Body of pancreas (tissue), 4 donors: ENCODE measurements around the gene TMEM97. TPM values are rescaled to one million over a fixed set of nuclear protein-coding genes. Genes with fewer than 3 reads are reported as not detected.

Experiments
- ATAC-seq: fragments of 150-250 bp; one replicate; pipeline ENCODE4 v1.9.1; 2016
- DNase-seq, 4 donors: peaks; one replicate each; pipeline ENCODE4 v3.0.0-alpha.2; 2019
- H3K27ac ChIP-seq, 4 donors: fragments of 200-600 bp; sonication (generic); 1 replicate in 3 of 4; 2 replicates in 1 of 4; pipeline versions ENCODE4 v1.5.1 to v1.6.1; 2016 to 2019; ENCODE audit warnings: mild to moderate bottlenecking in 1 of 4, mixed read lengths in 1 of 4, moderate library complexity in 1 of 4
- H3K27me3 ChIP-seq, 2 donors: fragments of 200-600 bp; sonication (generic); one replicate each; pipeline ENCODE4 v1.6.0; 2016; ENCODE audit warnings: mild to moderate bottlenecking in 1 of 2
- H3K36me3 ChIP-seq, 2 donors: fragments of 200-600 bp; sonication (generic); replicated peaks in 1 of 2; 2 replicates each; pipeline ENCODE4 v1.5.1; 2016; ENCODE audit warnings: low read depth in 2 of 2; ENCODE audit not compliant: insufficient read depth in 1 of 2
- H3K4me1 ChIP-seq: fragments of 200-600 bp; sonication (generic); one replicate; pipeline ENCODE4 v1.6.0; 2016
- H3K4me3 ChIP-seq, 2 donors: fragments of 200-600 bp; sonication (generic); 1 replicate in 1 of 2; 2 replicates in 1 of 2; pipeline ENCODE4 v1.5.1; 2016 to 2019
- H3K9me3 ChIP-seq, 3 donors: fragments of 200-600 bp; sonication (generic); 1 replicate in 2 of 3; 2 replicates in 1 of 3; pipeline ENCODE4 v1.5.1; 2016
- POLR2A ChIP-seq, 3 donors: fragments of 450-650 bp; IDR thresholded peaks; one replicate each; pipeline ENCODE4 v1.6.1; 2016; ENCODE audit warnings: antibody characterized with exemption in 3 of 3, mild to moderate bottlenecking in 2 of 3
- WGBS, 2 donors: methylation state at CpG; one replicate each; pipeline ENCODE4 v1.1.5; 2017; 5-methylcytosine and 5-hydroxymethylcytosine counted together
- intact Hi-C: fragments of 100-400 bp; cut with DNase I; formaldehyde crosslinking; loops from one replicate; pipeline ENCODE4 v1.15.1; 2023
- total RNA-seq, 2 donors: library from RNA; depleted of rRNA; stranded (reverse); fragments of >200 nt; gene quantifications; one replicate each; pipeline ENCODE4 v1.1.0, GENCODE V29; 2016
- TF ChIP-seq, protein P1 (sequence below), 7 experiments: fragments of 450-650 bp in 4 of 7; fragments of 200-600 bp in 3 of 7; sonication (generic) in 3 of 7; IDR thresholded peaks; one replicate each; pipeline ENCODE4 v1.5.1; 2016 to 2019; ENCODE audit warnings: antibody characterized with exemption in 7 of 7

TMEM97 gene
- 10 to 100 TPM; 35.9 to 75.5 TPM for total RNA-seq

DNA sequence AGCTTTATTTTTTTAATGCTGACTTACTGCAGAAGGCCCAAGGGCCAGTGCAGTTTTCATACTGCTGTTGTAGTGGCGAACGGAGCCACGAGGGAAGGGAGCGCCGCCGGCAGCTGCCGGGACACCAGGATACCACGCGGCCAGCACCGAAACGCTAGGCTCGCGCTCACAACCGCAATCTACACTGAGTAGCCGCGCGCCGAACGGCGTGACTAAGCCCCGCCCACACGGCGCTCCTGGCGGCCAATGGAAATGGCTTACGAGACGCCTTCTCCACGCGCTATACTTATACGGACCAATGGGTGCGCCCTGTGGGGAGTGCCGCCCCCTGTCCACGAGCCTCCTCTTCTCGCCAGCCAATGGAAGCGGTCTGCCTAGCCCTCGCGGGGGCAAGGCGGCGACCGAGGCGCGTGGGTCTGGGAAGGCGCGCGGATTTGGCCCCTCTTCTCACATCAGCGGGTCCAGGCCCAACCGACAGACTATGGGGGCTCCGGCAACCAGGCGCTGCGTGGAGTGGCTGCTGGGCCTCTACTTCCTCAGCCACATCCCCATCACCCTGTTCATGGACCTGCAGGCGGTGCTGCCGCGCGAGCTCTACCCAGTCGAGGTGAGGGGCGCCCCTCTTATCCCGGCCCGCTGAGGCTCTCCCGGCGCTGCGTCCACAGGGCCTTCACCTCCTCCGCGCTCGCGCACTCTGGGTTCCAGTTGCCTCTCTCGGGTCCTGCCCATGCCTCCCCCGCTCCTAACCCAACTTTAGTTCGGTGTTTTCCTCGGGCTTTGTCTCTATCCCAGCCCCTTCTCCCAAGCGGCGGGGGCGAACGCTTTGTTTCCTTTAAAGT lies at the start of gene TMEM97:
TMEM97 (plus strand) TSS at position 442 of the 839 bp plus-strand sequence; CDS start at position 482, 40 bp downstream.
- Histone ChIP-seq H3K27ac (peak within 1 kb of the TSS; percentile 89 to 95 (median 89)), H3K4me3 (peak within 1 kb of the TSS; percentile 12 to 14), H3K4me1 (peaks cover 68% of the 10 kb centered on the region), H3K36me3 (no peaks in the 10 kb centered on the region), H3K9me3 (no peaks in the 10 kb centered on the region), H3K27me3 (no peaks in the 10 kb centered on the region)
- 0 to 1% methylated on average over 19 to 72 of the region's 72 CpGs for WGBS, 2 donors
- intact Hi-C loops: no loop called here
- peak; percentile 98 for ATAC-seq
- peak; percentile 98 to 99 (median 98) for DNase-seq
- TF ChIP-seq, protein P1, sequence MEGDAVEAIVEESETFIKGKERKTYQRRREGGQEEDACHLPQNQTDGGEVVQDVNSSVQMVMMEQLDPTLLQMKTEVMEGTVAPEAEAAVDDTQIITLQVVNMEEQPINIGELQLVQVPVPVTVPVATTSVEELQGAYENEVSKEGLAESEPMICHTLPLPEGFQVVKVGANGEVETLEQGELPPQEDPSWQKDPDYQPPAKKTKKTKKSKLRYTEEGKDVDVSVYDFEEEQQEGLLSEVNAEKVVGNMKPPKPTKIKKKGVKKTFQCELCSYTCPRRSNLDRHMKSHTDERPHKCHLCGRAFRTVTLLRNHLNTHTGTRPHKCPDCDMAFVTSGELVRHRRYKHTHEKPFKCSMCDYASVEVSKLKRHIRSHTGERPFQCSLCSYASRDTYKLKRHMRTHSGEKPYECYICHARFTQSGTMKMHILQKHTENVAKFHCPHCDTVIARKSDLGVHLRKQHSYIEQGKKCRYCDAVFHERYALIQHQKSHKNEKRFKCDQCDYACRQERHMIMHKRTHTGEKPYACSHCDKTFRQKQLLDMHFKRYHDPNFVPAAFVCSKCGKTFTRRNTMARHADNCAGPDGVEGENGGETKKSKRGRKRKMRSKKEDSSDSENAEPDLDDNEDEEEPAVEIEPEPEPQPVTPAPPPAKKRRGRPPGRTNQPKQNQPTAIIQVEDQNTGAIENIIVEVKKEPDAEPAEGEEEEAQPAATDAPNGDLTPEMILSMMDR (IDR thresholded peaks at IDR 0.05): peak in 2 of 7 experiments; percentile 17 to 25
- peak; percentile 86 to 93 (median 89) for TF ChIP-seq POLR2A (IDR thresholded peaks at IDR 0.05)

DNA sequence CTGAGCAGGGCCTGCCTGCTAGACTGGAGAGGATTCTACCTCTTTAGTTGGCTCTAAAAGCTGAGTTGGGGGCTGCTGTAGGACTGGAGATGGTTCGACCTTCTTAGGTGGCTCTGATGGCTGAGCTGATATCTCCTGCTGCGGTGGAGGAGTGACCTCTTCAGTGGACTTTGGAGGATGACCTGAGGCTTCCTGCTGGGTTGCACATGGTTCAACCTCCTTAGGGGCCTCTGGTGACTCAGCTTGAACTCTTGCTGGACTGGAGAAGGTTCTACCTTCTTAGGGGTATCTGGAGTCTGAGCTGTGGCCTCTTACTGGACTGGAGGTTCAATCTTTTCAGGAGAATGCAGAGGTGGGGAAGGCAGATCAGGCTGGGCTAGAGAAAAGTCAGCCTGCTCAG lies 48.9 kb upstream of the TMEM97 start:
- Histone ChIP-seq H3K4me1 (no peaks in the 10 kb centered on the region), H3K36me3 (no peaks in the 10 kb centered on the region), H3K27ac (no peak overlapping the region), H3K4me3 (no peak overlapping the region), H3K9me3 (no peaks in the 10 kb centered on the region), H3K27me3 (no peaks in the 10 kb centered on the region)
- 72 to 80% methylated on average over 1 to 2 of the region's 2 CpGs for WGBS, 2 donors
- DNase-seq (no peak), ATAC-seq (no peak)
- intact Hi-C loops: no loop called here
- TF ChIP-seq, protein P1 (IDR thresholded peaks at IDR 0.05): no peak
- no peak for TF ChIP-seq POLR2A (IDR thresholded peaks at IDR 0.05)

DNA sequence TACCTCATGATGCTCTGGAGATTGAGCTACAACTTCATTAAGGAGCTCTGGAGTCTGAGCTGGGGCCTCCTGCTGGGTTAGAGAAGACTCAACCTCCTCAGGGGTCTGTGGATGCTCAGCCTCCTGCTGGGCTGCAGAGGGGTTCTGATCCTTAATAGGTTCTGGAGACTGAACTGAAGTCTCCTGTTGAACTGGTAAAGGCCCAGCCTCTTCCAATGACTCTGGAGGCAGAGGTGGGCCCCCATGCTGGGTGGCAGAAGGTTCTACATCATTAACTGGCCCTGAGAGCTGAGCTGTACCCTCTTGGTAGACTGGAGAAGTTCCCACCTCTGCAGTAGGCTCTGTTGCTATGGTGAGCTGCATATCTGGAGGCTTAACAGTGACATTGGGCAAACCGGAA lies 48.1 kb upstream of the TMEM97 start:
- 94 to 100% methylated on average over 1 of the region's 1 CpG for WGBS, 2 donors
- Histone ChIP-seq H3K4me3 (no peak overlapping the region), H3K36me3 (no peaks in the 10 kb centered on the region), H3K27me3 (no peaks in the 10 kb centered on the region), H3K9me3 (no peaks in the 10 kb centered on the region), H3K27ac (no peak overlapping the region), H3K4me1 (no peaks in the 10 kb centered on the region)
- ATAC-seq (no peak), DNase-seq (no peak)
- TF ChIP-seq, protein P1 (IDR thresholded peaks at IDR 0.05): no peak
- no peak for TF ChIP-seq POLR2A (IDR thresholded peaks at IDR 0.05)
- intact Hi-C loops: no loop called here

DNA sequence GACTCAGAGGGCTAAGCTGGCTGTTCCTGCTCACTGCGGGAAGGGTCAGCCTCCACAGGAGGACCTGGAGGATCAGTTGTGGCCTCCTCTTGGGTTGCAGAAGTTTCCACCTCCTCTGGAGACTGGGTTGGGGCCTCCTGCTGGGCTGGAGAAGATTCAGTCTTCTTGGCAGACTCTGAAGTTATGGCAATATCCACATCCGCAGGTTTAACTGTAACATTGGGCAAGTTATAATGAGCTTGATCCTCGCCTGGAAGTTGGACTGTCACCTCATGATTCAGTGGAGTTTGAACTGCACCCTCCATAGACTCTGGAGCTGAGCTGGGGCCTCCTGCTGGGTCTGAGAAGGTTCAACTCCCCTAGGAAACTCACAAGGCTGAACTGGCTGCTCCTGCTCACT lies 47.6 kb upstream of the TMEM97 start:
- H3K4me3 ChIP-seq: no peak overlapping the region
- H3K27me3 ChIP-seq: no peaks in the 10 kb centered on the region
- H3K4me1 ChIP-seq: no peaks in the 10 kb centered on the region
- no peak overlapping the region for H3K27ac ChIP-seq
- ATAC-seq (no peak), DNase-seq (no peak)
- intact Hi-C loops: no loop called here
- TF ChIP-seq, protein P1 (IDR thresholded peaks at IDR 0.05): no peak
- TF ChIP-seq POLR2A (IDR thresholded peaks at IDR 0.05): no peak
- H3K36me3 ChIP-seq: no peaks in the 10 kb centered on the region
- WGBS, 2 donors: 94 to 100% methylated on average over 1 to 3 of the region's 3 CpGs
- no peaks in the 10 kb centered on the region for H3K9me3 ChIP-seq
